ENCODE data around the gene IL1RAPL1. TPM values are rescaled to one million over a fixed set of nuclear protein-coding genes. Genes with fewer than 3 reads are reported as not detected.

The IL1RAPL1 gene
- total RNA-seq, 1 donor from 2014 or later = not detected

- FAIRE-seq = no peak
- no peak overlapping the region for H3K4me3 ChIP-seq (ENCODE audit: low read depth, low read length)
- no peaks in the 10 kb centered on the region for H3K36me3 ChIP-seq (ENCODE audit: control insufficient read depth, insufficient read depth, low read length)
- no peak for DNase-seq (ENCODE audit: low read depth)
- TF ChIP-seq, protein P1, sequence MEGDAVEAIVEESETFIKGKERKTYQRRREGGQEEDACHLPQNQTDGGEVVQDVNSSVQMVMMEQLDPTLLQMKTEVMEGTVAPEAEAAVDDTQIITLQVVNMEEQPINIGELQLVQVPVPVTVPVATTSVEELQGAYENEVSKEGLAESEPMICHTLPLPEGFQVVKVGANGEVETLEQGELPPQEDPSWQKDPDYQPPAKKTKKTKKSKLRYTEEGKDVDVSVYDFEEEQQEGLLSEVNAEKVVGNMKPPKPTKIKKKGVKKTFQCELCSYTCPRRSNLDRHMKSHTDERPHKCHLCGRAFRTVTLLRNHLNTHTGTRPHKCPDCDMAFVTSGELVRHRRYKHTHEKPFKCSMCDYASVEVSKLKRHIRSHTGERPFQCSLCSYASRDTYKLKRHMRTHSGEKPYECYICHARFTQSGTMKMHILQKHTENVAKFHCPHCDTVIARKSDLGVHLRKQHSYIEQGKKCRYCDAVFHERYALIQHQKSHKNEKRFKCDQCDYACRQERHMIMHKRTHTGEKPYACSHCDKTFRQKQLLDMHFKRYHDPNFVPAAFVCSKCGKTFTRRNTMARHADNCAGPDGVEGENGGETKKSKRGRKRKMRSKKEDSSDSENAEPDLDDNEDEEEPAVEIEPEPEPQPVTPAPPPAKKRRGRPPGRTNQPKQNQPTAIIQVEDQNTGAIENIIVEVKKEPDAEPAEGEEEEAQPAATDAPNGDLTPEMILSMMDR (IDR thresholded peaks at IDR 0.05; ENCODE audit: insufficient read depth, low read length, severe bottlenecking) = no peak
- no peaks in the 10 kb centered on the region for H3K27me3 ChIP-seq (ENCODE audit: control insufficient read depth, insufficient read depth, low read length)
Measured at GRCh38 chrX:29726811-29727210, 1139.6 kb downstream of the IL1RAPL1 start.

DNA sequence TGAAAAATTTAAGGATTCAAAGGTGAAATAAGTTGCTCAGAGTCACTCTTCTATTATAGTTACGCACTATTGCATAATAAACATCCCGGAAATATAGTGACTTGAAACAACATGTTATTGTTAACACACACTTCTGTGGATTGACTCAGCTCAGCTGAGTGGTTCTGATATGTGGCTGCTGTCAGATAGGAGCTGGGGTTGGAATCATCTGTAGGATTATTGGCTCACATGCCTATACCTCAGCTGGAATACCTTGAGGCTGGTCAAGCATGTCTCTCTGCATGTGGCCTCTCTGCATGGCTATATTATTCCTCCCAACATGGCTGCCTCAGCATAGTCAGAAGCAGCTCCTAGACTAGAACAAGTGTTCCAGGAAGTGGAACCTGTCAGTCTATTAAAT, 1141.4 kb downstream of the IL1RAPL1 start:
- H3K4me3 ChIP-seq (ENCODE audit: low read depth, low read length) = no peak overlapping the region
- FAIRE-seq = no peak
- TF ChIP-seq, protein P1 (IDR thresholded peaks at IDR 0.05; ENCODE audit: insufficient read depth, low read length, severe bottlenecking) = no peak
- H3K36me3 ChIP-seq (ENCODE audit: control insufficient read depth, insufficient read depth, low read length) = no peaks in the 10 kb centered on the region
- no peaks in the 10 kb centered on the region for H3K27me3 ChIP-seq (ENCODE audit: control insufficient read depth, insufficient read depth, low read length)
- peak; percentile 73 for DNase-seq (ENCODE audit: low read depth)

- no peak for FAIRE-seq
- Histone ChIP-seq H3K36me3 (ENCODE audit: control insufficient read depth, insufficient read depth, low read length) (no peaks in the 10 kb centered on the region), H3K4me3 (ENCODE audit: low read depth, low read length) (no peak overlapping the region), H3K27me3 (ENCODE audit: control insufficient read depth, insufficient read depth, low read length) (no peaks in the 10 kb centered on the region)
- TF ChIP-seq, protein P1 (IDR thresholded peaks at IDR 0.05; ENCODE audit: insufficient read depth, low read length, severe bottlenecking) = no peak
- no peak for DNase-seq (ENCODE audit: low read depth)
Measured at GRCh38 chrX:29744966-29745365, 1157.7 kb downstream of the IL1RAPL1 start.

GRCh38 chrX:29746326-29746725, 1159.1 kb downstream of the IL1RAPL1 start:
- Histone ChIP-seq H3K27me3 (ENCODE audit: control insufficient read depth, insufficient read depth, low read length) (no peaks in the 10 kb centered on the region), H3K4me3 (ENCODE audit: low read depth, low read length) (no peak overlapping the region), H3K36me3 (ENCODE audit: control insufficient read depth, insufficient read depth, low read length) (no peaks in the 10 kb centered on the region)
- DNase-seq (ENCODE audit: low read depth) (no peak), FAIRE-seq (no peak)
- TF ChIP-seq, protein P1 (IDR thresholded peaks at IDR 0.05; ENCODE audit: insufficient read depth, low read length, severe bottlenecking) = no peak

DNA sequence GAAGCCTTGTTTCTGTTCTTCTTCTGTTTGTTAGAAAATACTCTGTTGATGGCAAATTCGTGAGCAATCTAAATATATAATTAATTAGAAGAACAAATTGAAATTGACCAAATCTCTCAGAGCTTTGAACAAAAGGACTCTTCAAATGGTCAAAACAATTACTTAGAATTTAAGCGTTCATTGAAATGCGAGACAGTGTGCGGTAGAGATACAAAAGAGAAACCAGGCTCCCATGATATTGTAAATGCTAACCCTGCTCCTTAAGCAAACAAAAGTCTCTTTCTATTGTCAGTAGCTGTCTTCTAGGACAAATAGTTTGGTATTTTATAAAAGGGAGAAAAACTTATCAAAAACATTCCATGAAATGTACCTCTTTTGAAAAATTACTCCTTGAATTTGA, 1174.8 kb downstream of the IL1RAPL1 start:
- H3K27me3 ChIP-seq (ENCODE audit: control insufficient read depth, insufficient read depth, low read length) = no peaks in the 10 kb centered on the region
- FAIRE-seq (no peak), DNase-seq (ENCODE audit: low read depth) (no peak)
- no peak overlapping the region for H3K4me3 ChIP-seq (ENCODE audit: low read depth, low read length)
- TF ChIP-seq, protein P1 (IDR thresholded peaks at IDR 0.05; ENCODE audit: insufficient read depth, low read length, severe bottlenecking) = no peak
- H3K36me3 ChIP-seq (ENCODE audit: control insufficient read depth, insufficient read depth, low read length) = no peaks in the 10 kb centered on the region

GRCh38 chrX:29775890-29776289, 1188.6 kb downstream of the IL1RAPL1 start:
- H3K4me3 ChIP-seq (ENCODE audit: low read depth, low read length) = no peak overlapping the region
- TF ChIP-seq, protein P1 (IDR thresholded peaks at IDR 0.05; ENCODE audit: insufficient read depth, low read length, severe bottlenecking) = no peak
- H3K36me3 ChIP-seq (ENCODE audit: control insufficient read depth, insufficient read depth, low read length) = no peaks in the 10 kb centered on the region
- DNase-seq (ENCODE audit: low read depth) = no peak
- no peaks in the 10 kb centered on the region for H3K27me3 ChIP-seq (ENCODE audit: control insufficient read depth, insufficient read depth, low read length)
- FAIRE-seq = no peak

Measured in bronchial epithelial cell (primary cell).